A673 (cell line): ENCODE data around the gene SERPINC1.

Experiments
- EZH2 ChIP-seq: fragments of 200-600 bp; sonication (generic); IDR thresholded peaks from 2 replicates; pipeline ENCODE4 v1.6.1; 2017; ENCODE audit warnings: borderline replicate concordance, low read depth, mild to moderate bottlenecking, mixed read lengths, antibody characterized with exemption, low read length; ENCODE audit not compliant: poor library complexity, severe bottlenecking
- TF ChIP-seq, protein P1 (sequence below): fragments of 300-800, 200-600 bp; sonication (generic); conservative IDR thresholded peaks from 2 replicates; pipeline ENCODE4 v1.5.1; 2017; ENCODE audit warnings: low read depth, mild to moderate bottlenecking, antibody characterized with exemption, low read length, moderate library complexity, mixed read lengths

DNA sequence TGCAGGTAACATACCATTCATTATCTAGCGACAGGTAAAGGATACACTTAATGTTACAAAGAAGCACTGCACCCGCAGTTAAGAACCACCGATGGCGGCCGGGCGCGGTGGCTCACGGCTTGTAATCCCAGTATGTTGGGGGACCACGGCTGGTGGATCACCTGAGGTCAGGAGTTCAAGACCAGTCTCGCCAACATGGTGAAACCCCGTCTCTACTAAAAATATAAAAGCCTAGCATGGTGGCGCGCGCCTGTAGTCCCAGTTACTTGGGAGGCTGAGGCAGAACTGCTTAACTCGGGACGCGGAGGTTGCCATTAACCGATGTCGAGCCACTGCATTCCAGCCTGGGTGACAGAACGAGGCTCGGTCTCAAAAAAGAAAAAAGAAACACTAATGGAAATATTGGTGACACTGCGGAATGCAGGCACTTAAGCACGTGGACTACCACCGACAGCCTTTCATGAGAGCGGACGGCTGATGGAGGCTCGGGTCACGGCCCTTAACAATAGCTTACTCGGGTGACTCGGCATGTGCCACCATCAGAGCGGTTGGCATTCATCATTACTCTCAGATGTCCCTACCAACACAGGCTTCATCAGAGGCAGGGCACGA is 49.9 kb downstream of the SERPINC1 start:
- TF ChIP-seq, protein P1, sequence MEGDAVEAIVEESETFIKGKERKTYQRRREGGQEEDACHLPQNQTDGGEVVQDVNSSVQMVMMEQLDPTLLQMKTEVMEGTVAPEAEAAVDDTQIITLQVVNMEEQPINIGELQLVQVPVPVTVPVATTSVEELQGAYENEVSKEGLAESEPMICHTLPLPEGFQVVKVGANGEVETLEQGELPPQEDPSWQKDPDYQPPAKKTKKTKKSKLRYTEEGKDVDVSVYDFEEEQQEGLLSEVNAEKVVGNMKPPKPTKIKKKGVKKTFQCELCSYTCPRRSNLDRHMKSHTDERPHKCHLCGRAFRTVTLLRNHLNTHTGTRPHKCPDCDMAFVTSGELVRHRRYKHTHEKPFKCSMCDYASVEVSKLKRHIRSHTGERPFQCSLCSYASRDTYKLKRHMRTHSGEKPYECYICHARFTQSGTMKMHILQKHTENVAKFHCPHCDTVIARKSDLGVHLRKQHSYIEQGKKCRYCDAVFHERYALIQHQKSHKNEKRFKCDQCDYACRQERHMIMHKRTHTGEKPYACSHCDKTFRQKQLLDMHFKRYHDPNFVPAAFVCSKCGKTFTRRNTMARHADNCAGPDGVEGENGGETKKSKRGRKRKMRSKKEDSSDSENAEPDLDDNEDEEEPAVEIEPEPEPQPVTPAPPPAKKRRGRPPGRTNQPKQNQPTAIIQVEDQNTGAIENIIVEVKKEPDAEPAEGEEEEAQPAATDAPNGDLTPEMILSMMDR, result no peak
- no peak for TF ChIP-seq EZH2
